ENCODE measurements around the gene FAM236B.
"Not testable (repeated sequence)": the region's sequence is repeated elsewhere in the genome, so short reads cannot be mapped to it uniquely, and the experiment has no call there.

The FAM236B gene

GRCh38 chrX:72782560-72782959, at the start of gene FAM236B:
FAM236B (minus strand) TSS chrX:72782660; CDS start chrX:72782560, 100 bp downstream.
- H3K9me3 ChIP-seq; H3K4me3 ChIP-seq (ENCODE audit: low read depth in 1 of 2, low read length in 1 of 2); H3K27me3 ChIP-seq; H3K4me1 ChIP-seq (ENCODE audit: control insufficient read depth in 1 of 2, insufficient read depth in 1 of 2, low read depth in 1 of 2, low read length in 1 of 2); H3K27ac ChIP-seq; H3K36me3 ChIP-seq: not testable (repeated sequence)

- H3K4me3 ChIP-seq (ENCODE audit: low read depth in 1 of 2, low read length in 1 of 2); H3K27ac ChIP-seq; H3K27me3 ChIP-seq; H3K36me3 ChIP-seq; H3K9me3 ChIP-seq; H3K4me1 ChIP-seq (ENCODE audit: control insufficient read depth in 1 of 2, insufficient read depth in 1 of 2, low read depth in 1 of 2, low read length in 1 of 2): not testable (repeated sequence)
Observed at GRCh38 chrX:72830701-72831100, 48.2 kb upstream of the FAM236B start.

GRCh38 chrX:72808110-72808509, 25.6 kb upstream of the FAM236B start, which contains the start of gene FAM236D:
FAM236D (minus strand) TSS chrX:72808210; CDS start chrX:72808110, 100 bp downstream.
- not testable (repeated sequence) for H3K4me1 ChIP-seq (ENCODE audit: control insufficient read depth in 1 of 2, insufficient read depth in 1 of 2, low read depth in 1 of 2, low read length in 1 of 2)

DNA sequence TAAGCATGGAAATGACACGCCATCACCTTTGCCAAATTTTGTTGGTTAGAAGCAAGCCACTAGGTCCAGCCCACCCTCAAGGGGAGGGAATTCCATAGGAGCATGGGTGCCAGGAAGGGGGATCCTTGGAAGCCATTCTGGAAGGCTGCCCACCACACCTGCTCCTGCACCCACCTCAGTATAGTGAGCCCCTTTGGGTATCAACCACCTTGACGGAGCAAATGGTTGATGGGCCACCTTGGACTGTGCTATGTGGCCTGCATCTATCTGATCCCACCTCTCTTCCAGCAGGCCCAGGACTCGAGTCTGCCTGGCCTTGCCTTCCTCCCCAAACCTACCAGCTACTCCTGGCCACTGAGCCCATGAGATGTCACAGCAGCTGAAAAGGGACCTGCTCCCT, 7.9 kb upstream of the FAM236B start:
- not testable (repeated sequence) for H3K36me3 ChIP-seq; H3K27ac ChIP-seq; H3K27me3 ChIP-seq; H3K4me3 ChIP-seq (ENCODE audit: low read depth in 1 of 2, low read length in 1 of 2); H3K9me3 ChIP-seq; H3K4me1 ChIP-seq (ENCODE audit: control insufficient read depth in 1 of 2, insufficient read depth in 1 of 2, low read depth in 1 of 2, low read length in 1 of 2)

More at GRCh38 chrX:72808110-72808509, 25.6 kb upstream of the FAM236B start, which contains the start of gene FAM236D:
- H3K27me3 ChIP-seq; H3K36me3 ChIP-seq; H3K9me3 ChIP-seq; H3K27ac ChIP-seq; H3K4me3 ChIP-seq (ENCODE audit: low read depth in 1 of 2, low read length in 1 of 2): not testable (repeated sequence)

- not testable (repeated sequence) for H3K36me3 ChIP-seq; H3K4me1 ChIP-seq (ENCODE audit: control insufficient read depth in 1 of 2, insufficient read depth in 1 of 2, low read depth in 1 of 2, low read length in 1 of 2); H3K27ac ChIP-seq; H3K4me3 ChIP-seq (ENCODE audit: low read depth in 1 of 2, low read length in 1 of 2); H3K9me3 ChIP-seq; H3K27me3 ChIP-seq
Observed at GRCh38 chrX:72788142-72788541, 5.7 kb upstream of the FAM236B start.

DNA sequence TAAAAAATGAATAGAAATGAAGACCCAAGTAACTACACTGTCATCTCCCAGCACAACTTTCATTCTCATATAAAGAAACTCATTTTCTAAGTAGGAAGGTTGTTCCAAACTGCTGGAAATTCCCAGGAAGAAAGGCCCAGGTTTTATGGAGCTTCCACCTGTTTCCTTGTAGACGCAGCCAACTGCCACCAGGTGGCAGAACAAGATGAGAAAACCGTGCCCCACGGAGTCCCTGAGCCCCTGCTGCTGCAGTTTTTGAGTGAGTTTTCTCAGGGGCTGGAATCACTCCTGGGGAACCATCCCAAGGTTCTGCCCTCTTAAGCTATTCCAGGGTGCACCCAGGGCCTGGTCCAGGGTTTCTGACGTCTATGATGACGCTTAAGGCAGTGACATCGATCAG, 1.5 kb upstream of the FAM236B start:
- H3K4me3 ChIP-seq (ENCODE audit: low read depth in 1 of 2, low read length in 1 of 2); H3K4me1 ChIP-seq (ENCODE audit: control insufficient read depth in 1 of 2, insufficient read depth in 1 of 2, low read depth in 1 of 2, low read length in 1 of 2); H3K9me3 ChIP-seq; H3K27ac ChIP-seq; H3K27me3 ChIP-seq; H3K36me3 ChIP-seq: not testable (repeated sequence)

GRCh38 chrX:72783365-72783936, 991 bp upstream of the FAM236B start:
- H3K36me3 ChIP-seq; H3K4me3 ChIP-seq (ENCODE audit: low read depth in 1 of 2, low read length in 1 of 2); H3K27me3 ChIP-seq; H3K27ac ChIP-seq; H3K9me3 ChIP-seq; H3K4me1 ChIP-seq (ENCODE audit: control insufficient read depth in 1 of 2, insufficient read depth in 1 of 2, low read depth in 1 of 2, low read length in 1 of 2): not testable (repeated sequence)

DNA sequence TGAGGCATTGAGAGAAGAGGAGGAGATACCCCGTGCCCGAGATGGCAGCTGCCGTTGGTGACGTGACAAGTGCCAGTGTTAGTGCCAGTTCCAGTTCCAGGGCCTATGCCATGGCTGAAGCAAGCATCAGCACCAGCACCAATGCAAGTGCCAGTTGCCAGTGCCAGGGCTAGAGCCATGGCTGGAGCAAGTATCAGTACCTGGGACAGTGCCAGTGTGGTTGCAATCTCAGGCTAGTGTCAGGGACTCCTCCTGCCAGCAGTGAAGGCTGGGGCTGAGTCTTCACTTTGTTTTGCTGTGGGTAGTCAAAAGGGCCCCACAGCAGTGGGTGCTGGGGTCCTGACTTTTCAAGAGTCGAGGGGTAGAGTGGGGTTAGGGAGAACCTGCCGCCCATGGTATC, 4.3 kb downstream of the FAM236B start:
- not testable (repeated sequence) for H3K36me3 ChIP-seq; H3K4me3 ChIP-seq (ENCODE audit: low read depth in 1 of 2, low read length in 1 of 2); H3K9me3 ChIP-seq; H3K27ac ChIP-seq; H3K27me3 ChIP-seq; H3K4me1 ChIP-seq (ENCODE audit: control insufficient read depth in 1 of 2, insufficient read depth in 1 of 2, low read depth in 1 of 2, low read length in 1 of 2)

GRCh38 chrX:72777467-72777790, 5.0 kb downstream of the FAM236B start:
- H3K27me3 ChIP-seq; H3K27ac ChIP-seq; H3K4me1 ChIP-seq (ENCODE audit: control insufficient read depth in 1 of 2, insufficient read depth in 1 of 2, low read depth in 1 of 2, low read length in 1 of 2); H3K36me3 ChIP-seq; H3K9me3 ChIP-seq; H3K4me3 ChIP-seq (ENCODE audit: low read depth in 1 of 2, low read length in 1 of 2): not testable (repeated sequence)

- not testable (repeated sequence) for H3K36me3 ChIP-seq; H3K27ac ChIP-seq; H3K4me3 ChIP-seq (ENCODE audit: low read depth in 1 of 2, low read length in 1 of 2); H3K27me3 ChIP-seq; H3K4me1 ChIP-seq (ENCODE audit: control insufficient read depth in 1 of 2, insufficient read depth in 1 of 2, low read depth in 1 of 2, low read length in 1 of 2); H3K9me3 ChIP-seq
Observed at GRCh38 chrX:72776653-72777466, 5.6 kb downstream of the FAM236B start, which contains the start of gene DMRTC1B. DMRTC1B (plus strand) TSS chrX:72776890; CDS start chrX:72845136, 68,246 bp downstream.

DNA sequence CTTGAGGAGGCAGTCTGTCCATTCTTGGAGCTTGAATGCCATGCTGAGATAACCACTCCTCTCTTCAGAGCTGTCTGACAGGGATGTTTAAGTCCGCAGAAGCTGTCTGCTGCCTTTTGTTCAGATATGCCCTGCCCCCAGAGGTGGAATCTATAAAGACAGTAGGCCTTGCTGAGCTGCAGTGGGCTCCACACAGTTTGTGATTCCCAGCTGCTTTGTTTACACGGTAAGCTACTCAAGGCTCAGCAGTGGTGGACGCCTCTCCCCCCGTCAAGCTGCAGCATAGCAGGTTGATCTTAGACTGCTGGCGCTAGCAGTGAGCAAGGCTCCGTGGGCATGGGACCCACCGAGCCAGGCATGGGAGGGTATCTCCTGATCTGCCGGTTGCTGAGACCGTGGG, 22.0 kb downstream of the FAM236B start:
- H3K27ac ChIP-seq = not testable (repeated sequence)

GRCh38 chrX:72748545-72748944, 33.9 kb downstream of the FAM236B start:
- H3K4me1 ChIP-seq (ENCODE audit: control insufficient read depth in 1 of 2, insufficient read depth in 1 of 2, low read depth in 1 of 2, low read length in 1 of 2); H3K4me3 ChIP-seq (ENCODE audit: low read depth in 1 of 2, low read length in 1 of 2); H3K27ac ChIP-seq; H3K36me3 ChIP-seq; H3K9me3 ChIP-seq; H3K27me3 ChIP-seq: not testable (repeated sequence)

More for the DNA sequence above, 22.0 kb downstream of the FAM236B start:
- H3K36me3 ChIP-seq; H3K4me1 ChIP-seq (ENCODE audit: control insufficient read depth in 1 of 2, insufficient read depth in 1 of 2, low read depth in 1 of 2, low read length in 1 of 2); H3K9me3 ChIP-seq; H3K4me3 ChIP-seq (ENCODE audit: low read depth in 1 of 2, low read length in 1 of 2); H3K27me3 ChIP-seq: not testable (repeated sequence)

DNA sequence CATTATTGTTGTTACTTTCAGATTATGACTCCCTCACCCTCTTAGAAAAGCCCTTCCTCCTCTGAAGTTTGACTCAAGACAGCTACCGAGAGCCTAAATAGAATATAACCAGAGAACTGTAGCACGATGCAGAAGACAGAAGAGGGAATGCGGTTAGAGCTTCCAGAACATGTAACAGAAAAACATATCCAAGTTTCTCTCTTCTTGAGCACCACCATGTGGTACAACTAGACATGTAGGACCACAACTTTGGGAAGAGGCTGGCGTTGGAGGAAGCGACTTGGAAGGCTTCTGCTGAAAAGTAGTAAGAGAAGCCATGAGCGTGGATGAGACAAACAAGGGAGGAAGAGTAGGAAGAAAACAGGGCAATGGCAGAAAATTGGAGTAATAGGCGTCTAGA, 36.9 kb downstream of the FAM236B start:
- H3K4me3 ChIP-seq (ENCODE audit: low read depth in 1 of 2, low read length in 1 of 2); H3K4me1 ChIP-seq (ENCODE audit: control insufficient read depth in 1 of 2, insufficient read depth in 1 of 2, low read depth in 1 of 2, low read length in 1 of 2); H3K9me3 ChIP-seq; H3K36me3 ChIP-seq; H3K27me3 ChIP-seq; H3K27ac ChIP-seq: not testable (repeated sequence)

All from neutrophil (primary cell).